ENCODE results near the gene CDK19. TPM values are rescaled to one million over a fixed set of nuclear protein-coding genes. Genes with fewer than 3 reads are reported as not detected.

CDK19 gene
- total RNA-seq, 4 donors from 2014 or later: 12.9 to 23.2 (median 13.2) TPM

DNA sequence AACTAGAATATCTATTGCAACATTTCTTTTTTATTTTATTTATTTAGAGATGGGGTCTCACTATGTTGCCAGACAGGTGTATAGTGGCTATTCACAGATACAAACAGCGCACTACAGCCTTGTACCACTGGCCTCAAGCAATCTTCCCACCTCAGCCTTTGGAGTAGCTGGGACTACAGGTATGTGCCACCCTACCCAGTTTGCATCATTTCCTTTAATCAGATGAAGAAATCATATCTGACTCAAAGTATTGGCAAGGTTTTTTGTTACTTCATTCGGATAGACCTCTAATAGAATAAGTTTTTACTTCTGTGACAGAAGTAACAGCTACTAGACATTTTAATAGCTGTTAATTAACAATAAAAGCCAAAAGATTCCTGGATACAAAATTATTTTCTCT, 153.9 kb downstream of the CDK19 start:
- Histone ChIP-seq H3K4me1 (no peaks in the 10 kb centered on the region), H3K9me3 (no peaks in the 10 kb centered on the region), H3K36me3 (peaks cover 0 to 10% of the 10 kb centered on the region in 2 donors), H3K4me3 (no peak overlapping the region), H3K27me3 (no peaks in the 10 kb centered on the region), H3K27ac (no peak overlapping the region)
- no peak for TF ChIP-seq EP300 (IDR thresholded peaks at IDR 0.05)
- no peak for TF ChIP-seq POLR2AphosphoS5 (IDR thresholded peaks at IDR 0.05)
- TF ChIP-seq, protein P1, sequence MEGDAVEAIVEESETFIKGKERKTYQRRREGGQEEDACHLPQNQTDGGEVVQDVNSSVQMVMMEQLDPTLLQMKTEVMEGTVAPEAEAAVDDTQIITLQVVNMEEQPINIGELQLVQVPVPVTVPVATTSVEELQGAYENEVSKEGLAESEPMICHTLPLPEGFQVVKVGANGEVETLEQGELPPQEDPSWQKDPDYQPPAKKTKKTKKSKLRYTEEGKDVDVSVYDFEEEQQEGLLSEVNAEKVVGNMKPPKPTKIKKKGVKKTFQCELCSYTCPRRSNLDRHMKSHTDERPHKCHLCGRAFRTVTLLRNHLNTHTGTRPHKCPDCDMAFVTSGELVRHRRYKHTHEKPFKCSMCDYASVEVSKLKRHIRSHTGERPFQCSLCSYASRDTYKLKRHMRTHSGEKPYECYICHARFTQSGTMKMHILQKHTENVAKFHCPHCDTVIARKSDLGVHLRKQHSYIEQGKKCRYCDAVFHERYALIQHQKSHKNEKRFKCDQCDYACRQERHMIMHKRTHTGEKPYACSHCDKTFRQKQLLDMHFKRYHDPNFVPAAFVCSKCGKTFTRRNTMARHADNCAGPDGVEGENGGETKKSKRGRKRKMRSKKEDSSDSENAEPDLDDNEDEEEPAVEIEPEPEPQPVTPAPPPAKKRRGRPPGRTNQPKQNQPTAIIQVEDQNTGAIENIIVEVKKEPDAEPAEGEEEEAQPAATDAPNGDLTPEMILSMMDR (IDR thresholded peaks at IDR 0.05): no peak
- TF ChIP-seq POLR2A (IDR thresholded peaks at IDR 0.05): no peak
- ATAC-seq: no peak
- WGBS, 2 donors (ENCODE audit: low coverage in 1 of 2): 89 to 100% methylated on average over 2 of the region's 2 CpGs

DNA sequence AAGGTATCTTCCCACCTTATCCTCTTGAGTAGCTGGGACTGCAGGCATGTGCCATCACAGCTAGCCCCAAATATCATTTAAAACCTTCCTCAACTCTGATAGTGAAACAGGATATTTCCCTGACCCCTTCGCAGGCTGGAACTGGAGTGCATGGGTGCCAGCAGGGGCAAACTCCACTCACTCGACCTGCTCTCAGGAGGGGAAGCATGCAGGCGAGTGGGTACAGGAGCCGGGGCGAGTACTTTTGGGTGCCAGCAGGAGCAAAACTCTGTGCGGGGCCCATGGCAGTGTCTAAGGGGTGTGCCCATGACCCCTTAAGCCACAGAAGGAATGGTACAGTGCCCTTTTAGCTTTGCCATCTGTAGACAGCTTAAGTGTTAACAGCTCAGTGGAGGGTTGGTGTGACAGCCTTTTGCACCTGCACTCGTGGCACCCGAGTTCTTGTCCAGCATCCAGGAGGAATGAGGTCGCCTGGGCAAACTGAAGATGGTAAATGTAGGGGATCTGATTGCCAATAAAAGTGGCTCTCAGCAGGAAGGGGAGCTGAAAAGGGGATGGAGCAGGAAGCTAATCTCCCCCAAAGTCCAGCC, 155.1 kb downstream of the CDK19 start:
- Histone ChIP-seq H3K4me3 (no peak overlapping the region), H3K4me1 (no peaks in the 10 kb centered on the region), H3K27me3 (no peaks in the 10 kb centered on the region), H3K27ac (no peak overlapping the region), H3K36me3 (peaks cover 0 to 10% of the 10 kb centered on the region in 2 donors), H3K9me3 (no peaks in the 10 kb centered on the region)
- WGBS, 2 donors (ENCODE audit: low coverage in 1 of 2): 98 to 100% methylated on average over 1 to 6 of the region's 9 CpGs
- no peak for TF ChIP-seq POLR2AphosphoS5 (IDR thresholded peaks at IDR 0.05)
- ATAC-seq: no peak

DNA sequence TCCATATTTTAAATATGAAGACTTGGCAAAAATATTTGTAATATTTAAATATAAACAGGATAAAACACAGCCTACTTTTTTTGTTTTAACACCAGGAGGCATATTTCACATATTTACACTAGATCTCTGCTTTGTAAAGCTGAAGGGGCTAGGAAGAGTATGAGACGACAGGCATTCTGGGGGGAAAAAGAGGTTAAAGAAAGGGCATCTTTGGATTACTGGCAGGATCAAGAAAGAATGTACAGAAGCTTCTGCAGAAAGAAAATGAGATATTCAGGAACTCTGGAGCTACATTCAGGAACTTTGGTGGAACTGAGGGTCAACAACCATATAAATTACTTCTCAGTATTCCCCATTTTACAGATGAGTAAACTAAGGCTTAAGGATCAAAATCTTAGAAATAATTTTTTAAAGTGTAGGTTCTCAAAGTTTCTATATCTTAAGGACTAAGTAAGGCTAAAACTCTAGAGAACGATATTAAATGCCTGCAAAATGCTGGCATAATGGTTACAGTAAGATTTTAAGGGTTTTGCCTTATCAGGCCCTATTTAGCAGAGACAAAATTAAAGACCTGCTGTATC, 156.5 kb downstream of the CDK19 start:
- Histone ChIP-seq H3K27me3 (no peaks in the 10 kb centered on the region), H3K27ac (no peak overlapping the region), H3K4me3 (no peak overlapping the region), H3K4me1 (no peaks in the 10 kb centered on the region), H3K36me3 (peaks cover 0 to 10% of the 10 kb centered on the region in 2 donors), H3K9me3 (no peaks in the 10 kb centered on the region)
- 67 to 82% methylated on average over 2 of the region's 2 CpGs for WGBS, 2 donors (ENCODE audit: low coverage in 1 of 2)
- no peak for TF ChIP-seq EP300 (IDR thresholded peaks at IDR 0.05)
- no peak for TF ChIP-seq POLR2A (IDR thresholded peaks at IDR 0.05)
- TF ChIP-seq, protein P1 (IDR thresholded peaks at IDR 0.05): no peak
- no peak for TF ChIP-seq POLR2AphosphoS5 (IDR thresholded peaks at IDR 0.05)
- no peak for ATAC-seq

DNA sequence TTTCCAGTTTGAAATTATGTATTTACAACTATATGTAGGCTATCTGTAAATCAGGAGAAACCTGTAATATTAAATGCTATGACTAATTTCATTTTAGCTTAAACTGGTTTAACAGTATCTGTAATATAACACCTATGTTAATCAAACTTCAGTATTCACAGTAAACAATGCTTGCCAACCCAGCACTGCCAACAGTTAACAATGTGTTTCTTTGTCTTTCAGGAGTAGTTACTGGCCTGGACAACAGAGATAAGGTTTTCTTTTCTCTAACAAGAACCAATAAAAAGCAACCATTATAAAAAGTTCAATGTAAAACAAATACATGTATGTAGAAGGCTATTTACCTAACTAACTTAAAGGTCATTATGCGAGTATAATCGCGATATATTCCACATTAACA, 158.8 kb downstream of the CDK19 start:
- Histone ChIP-seq H3K4me3 (no peak overlapping the region), H3K27ac (no peak overlapping the region), H3K9me3 (no peaks in the 10 kb centered on the region), H3K4me1 (no peaks in the 10 kb centered on the region), H3K27me3 (no peaks in the 10 kb centered on the region), H3K36me3 (peaks cover 0 to 10% of the 10 kb centered on the region in 2 donors)
- TF ChIP-seq POLR2AphosphoS5 (IDR thresholded peaks at IDR 0.05) (no peak), POLR2A (IDR thresholded peaks at IDR 0.05) (no peak), EP300 (IDR thresholded peaks at IDR 0.05) (no peak)
- TF ChIP-seq, protein P1 (IDR thresholded peaks at IDR 0.05): no peak
- 93 to 95% methylated on average over 3 of the region's 3 CpGs for WGBS, 2 donors (ENCODE audit: low coverage in 1 of 2)
- no peak for ATAC-seq

DNA sequence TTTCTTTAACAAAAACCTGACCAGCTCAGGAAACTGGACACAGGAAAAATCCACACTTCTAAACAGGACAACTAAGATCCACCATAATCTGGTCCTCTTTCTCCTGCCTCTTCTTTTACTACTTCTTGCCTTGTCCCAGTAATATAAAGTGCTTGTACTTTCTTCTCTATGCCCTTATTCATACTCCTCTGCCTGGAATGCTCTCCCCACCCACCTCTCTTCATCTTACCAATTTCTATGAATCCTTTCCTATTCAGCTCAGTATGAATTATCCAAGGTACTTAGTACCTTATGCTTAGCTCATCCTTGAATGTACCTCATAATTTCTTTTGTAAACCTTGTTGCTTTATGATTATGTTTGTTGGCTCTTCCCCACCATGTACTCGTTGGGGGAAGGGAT, 159.4 kb downstream of the CDK19 start:
- H3K27me3 ChIP-seq: no peaks in the 10 kb centered on the region
- TF ChIP-seq POLR2A (IDR thresholded peaks at IDR 0.05) (no peak), EP300 (IDR thresholded peaks at IDR 0.05) (no peak)
- TF ChIP-seq, protein P1 (IDR thresholded peaks at IDR 0.05): no peak
- H3K4me3 ChIP-seq: no peak overlapping the region
- no peaks in the 10 kb centered on the region for H3K4me1 ChIP-seq
- 77 to 100% methylated on average over 1 of the region's 1 CpG for WGBS, 2 donors (ENCODE audit: low coverage in 1 of 2)
- peaks cover 0 to 9% of the 10 kb centered on the region in 2 donors for H3K36me3 ChIP-seq
- no peaks in the 10 kb centered on the region for H3K9me3 ChIP-seq
- no peak overlapping the region for H3K27ac ChIP-seq
- ATAC-seq: no peak
